IPS-15b (cell line): ENCODE measurements around the gene NAV2.

Experiments used
- H3K27me3 ChIP-seq: one replicate; pipeline ENCODE4 v1.6.1; 2013; ENCODE audit warnings: low read length; ENCODE audit not compliant: control insufficient read depth, insufficient read depth
- H3K36me3 ChIP-seq: one replicate; pipeline ENCODE4 v1.6.1; 2013; ENCODE audit warnings: low read length; ENCODE audit not compliant: control insufficient read depth, insufficient read depth
- H3K4me1 ChIP-seq: one replicate; pipeline ENCODE4 v1.6.1; 2013; ENCODE audit warnings: mild to moderate bottlenecking, low read length; ENCODE audit not compliant: control insufficient read depth, insufficient read depth
- H3K4me3 ChIP-seq: one replicate; pipeline ENCODE4 v1.5.1; 2013; ENCODE audit warnings: low read depth, low read length
- H3K9ac ChIP-seq: one replicate; pipeline ENCODE4 v1.6.1; 2013; ENCODE audit warnings: low read depth, mild to moderate bottlenecking, low read length
- H3K9me3 ChIP-seq: one replicate; pipeline ENCODE4 v1.6.1; 2013; ENCODE audit warnings: mild to moderate bottlenecking, low read length; ENCODE audit not compliant: control insufficient read depth, insufficient read depth

The NAV2 gene

DNA sequence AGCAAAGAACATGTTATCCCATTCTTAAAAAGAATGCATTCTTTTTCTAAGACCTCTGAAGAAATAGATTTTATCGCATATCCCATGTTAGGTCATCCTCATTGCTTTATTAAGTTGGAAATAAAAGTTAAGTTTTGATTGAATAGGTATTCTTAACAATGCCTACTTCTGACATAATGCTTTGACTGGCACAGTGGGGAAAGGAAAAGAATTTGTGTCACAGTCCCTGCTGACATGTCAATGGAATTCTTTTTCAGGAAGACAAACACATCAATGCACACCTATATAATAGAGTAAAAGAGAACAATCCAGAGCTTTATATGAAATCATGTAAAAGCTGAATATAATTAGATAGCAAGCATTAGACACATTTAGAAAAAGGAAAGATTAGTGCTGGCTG lies 341.9 kb downstream of the NAV2 start:
- Histone ChIP-seq H3K9ac (no peak overlapping the region), H3K36me3 (peaks cover 16% of the 10 kb centered on the region), H3K9me3 (no peaks in the 10 kb centered on the region), H3K4me1 (peaks cover 17% of the 10 kb centered on the region), H3K27me3 (no peaks in the 10 kb centered on the region), H3K4me3 (no peak overlapping the region)

DNA sequence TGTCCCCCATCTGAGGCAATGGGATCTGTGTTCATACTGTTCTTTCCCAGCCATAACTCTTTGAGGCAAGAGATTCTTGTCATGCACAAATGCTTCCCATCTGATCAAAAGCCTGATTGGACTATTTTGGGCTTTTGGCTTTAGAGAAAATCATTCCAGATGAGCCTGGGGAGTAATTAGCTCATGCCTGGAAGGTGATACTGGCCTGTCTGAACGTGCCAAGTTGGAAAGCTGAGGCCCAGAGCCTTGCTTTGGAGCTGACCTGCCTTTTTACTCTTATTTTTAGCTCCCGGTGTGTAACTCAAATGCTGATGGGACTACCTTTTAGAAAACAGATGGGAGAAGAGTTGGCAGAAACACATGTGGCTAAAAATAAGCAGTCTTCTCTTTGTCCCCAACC lies 342.7 kb downstream of the NAV2 start:
- peaks cover 12% of the 10 kb centered on the region for H3K36me3 ChIP-seq
- H3K4me3 ChIP-seq = no peak overlapping the region
- H3K4me1 ChIP-seq = peaks cover 11% of the 10 kb centered on the region
- no peaks in the 10 kb centered on the region for H3K9me3 ChIP-seq
- H3K9ac ChIP-seq = no peak overlapping the region
- H3K27me3 ChIP-seq = no peaks in the 10 kb centered on the region

DNA sequence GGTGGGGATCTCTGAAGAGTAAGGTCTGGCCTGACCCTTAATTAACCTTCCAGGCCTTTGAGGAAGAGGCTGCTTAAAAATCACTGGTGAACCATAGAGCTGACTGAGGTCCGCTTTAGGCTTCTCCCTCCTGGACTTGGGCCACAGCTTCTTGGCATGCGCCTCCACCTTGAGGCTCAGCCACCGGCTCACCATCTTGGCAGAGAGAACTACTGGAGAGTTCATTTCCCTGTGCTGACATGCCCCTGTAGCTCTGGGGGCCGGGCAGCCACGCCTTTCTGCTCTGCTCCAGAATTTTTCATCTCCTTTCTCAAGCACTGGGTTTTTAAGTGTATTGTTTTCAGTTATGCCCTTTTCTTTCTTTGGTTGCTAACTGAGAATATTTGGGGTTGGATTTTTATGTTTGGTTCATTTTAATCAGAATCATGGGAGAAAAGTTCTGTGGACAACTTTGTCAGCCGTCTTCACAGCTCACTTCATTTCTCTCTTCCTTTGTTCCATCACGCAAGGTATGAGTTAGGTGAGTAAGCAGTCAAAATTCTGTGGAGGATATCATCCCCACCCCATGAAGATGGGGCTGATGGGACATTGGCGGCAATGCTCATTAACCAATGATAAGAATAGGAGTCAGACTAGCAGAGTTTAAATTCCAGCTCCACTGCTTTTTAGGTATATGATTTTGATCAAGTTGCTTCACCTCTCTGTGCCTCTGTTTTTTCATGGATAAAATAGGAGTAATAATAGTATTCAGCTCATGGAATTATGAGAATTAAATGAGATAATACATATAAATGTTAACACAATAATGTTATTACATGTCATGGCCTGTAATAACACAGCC lies 343.7 kb downstream of the NAV2 start:
- Histone ChIP-seq H3K4me1 (peaks cover 4% of the 10 kb centered on the region), H3K36me3 (peaks cover 12% of the 10 kb centered on the region), H3K27me3 (no peaks in the 10 kb centered on the region), H3K9me3 (no peaks in the 10 kb centered on the region), H3K9ac (no peak overlapping the region), H3K4me3 (no peak overlapping the region)

DNA sequence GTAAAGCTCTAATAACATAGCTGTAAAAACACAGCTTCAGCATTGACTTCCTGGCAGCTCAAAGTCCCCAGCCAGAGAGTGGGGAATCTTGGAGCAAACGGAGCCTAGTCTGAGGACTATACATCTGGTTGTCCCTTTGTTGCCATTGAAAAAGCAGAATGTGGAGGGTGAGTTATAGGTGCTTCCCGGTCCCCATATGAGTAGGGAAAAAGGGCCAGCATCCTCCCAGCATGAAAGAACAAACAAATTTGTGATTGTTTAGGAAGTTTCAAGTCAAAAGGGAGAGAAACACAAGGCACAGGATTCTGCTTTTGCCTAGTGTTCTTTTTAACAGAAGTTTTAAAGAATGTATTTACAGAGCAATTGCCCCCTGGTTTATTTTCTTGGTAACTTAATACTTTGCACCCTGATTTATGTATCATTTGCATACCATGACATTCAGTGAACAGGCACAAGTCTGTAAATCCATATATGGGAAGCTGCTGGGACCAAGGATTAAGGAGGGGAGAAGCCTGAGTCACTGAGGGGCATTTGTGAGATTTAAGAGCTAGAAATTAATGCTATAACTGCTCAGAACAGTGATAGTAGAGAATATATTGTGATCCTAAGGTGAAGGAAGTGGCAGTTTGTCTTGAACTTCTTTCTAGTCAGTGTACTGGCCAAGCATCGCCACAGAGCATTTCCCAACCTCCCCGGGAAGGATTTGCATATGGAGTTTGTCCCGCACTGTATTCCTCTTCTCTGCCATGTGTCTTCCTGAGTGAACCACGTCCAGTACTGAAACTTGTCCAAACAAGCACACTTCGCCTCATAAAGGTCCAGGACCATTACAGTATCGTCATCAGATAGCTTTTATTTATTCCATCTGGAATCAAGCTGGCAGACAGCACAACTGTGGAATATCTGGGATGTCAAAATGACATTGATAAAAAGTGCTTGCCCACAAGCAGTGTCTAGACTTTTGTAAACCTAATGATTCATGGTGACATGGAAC lies 344.6 kb downstream of the NAV2 start:
- H3K36me3 ChIP-seq = peaks cover 12% of the 10 kb centered on the region
- peaks cover 4% of the 10 kb centered on the region for H3K4me1 ChIP-seq
- no peaks in the 10 kb centered on the region for H3K9me3 ChIP-seq
- no peak overlapping the region for H3K9ac ChIP-seq
- H3K27me3 ChIP-seq = no peaks in the 10 kb centered on the region
- no peak overlapping the region for H3K4me3 ChIP-seq

DNA sequence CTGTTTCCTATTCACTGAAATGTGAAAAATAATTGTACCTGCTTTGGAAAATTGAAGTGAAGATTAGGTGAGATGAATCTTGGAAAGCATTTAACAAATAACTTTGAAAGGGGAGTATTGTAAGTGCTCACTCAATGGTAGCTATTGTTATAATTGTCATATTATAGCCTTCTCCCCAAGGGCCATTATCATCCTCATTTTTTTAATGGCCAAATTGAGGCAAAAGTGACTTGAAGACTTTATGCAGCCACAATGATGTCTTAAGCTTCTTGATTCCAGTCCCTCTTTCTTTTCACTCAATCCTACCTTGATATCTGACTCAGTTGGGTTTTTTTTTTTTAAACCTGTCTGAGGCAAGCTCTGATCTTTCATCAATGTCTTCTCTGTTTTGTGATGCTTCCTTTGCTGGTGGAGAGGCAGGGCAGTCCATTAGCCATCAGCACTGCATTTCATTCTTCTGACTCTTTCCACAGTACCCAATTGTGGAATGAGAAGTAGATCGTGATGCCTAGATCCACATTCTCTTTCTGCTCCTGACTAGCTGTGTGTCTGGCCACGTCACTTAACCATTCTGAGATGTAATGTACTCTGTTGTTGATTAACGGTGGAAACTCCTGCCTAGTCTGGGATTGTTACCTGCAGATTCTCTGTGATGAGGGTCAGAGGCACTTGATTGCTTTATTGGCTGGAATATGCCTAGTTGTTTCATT lies 346.3 kb downstream of the NAV2 start:
- Histone ChIP-seq H3K4me3 (no peak overlapping the region), H3K27me3 (no peaks in the 10 kb centered on the region), H3K9me3 (no peaks in the 10 kb centered on the region), H3K9ac (no peak overlapping the region), H3K4me1 (peaks cover 5% of the 10 kb centered on the region), H3K36me3 (peaks cover 6% of the 10 kb centered on the region)

DNA sequence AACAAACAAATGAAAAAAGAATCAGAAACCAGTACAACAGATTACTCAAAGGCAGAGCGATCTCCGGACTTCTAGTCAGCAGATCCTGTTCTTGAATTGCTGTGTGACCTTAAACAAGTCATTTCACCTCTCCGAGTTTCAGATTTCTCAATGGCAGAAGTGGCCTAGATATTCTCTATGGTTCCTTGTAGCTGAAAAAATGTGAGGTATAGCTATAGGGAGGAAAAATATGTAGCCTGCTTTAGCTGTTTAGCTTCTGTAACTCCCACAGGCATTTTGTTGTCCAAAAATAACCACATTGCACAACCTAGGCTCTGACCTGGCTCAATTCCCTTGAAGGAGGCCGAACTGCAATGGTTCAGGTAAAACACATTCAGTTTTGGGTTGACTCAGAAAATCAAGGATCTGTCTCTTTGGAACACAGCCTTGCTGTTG lies 347.0 kb downstream of the NAV2 start:
- no peaks in the 10 kb centered on the region for H3K9me3 ChIP-seq
- H3K27me3 ChIP-seq = no peaks in the 10 kb centered on the region
- H3K36me3 ChIP-seq = peaks cover 3% of the 10 kb centered on the region
- H3K4me1 ChIP-seq = peaks cover 12% of the 10 kb centered on the region
- no peak overlapping the region for H3K9ac ChIP-seq
- no peak overlapping the region for H3K4me3 ChIP-seq

DNA sequence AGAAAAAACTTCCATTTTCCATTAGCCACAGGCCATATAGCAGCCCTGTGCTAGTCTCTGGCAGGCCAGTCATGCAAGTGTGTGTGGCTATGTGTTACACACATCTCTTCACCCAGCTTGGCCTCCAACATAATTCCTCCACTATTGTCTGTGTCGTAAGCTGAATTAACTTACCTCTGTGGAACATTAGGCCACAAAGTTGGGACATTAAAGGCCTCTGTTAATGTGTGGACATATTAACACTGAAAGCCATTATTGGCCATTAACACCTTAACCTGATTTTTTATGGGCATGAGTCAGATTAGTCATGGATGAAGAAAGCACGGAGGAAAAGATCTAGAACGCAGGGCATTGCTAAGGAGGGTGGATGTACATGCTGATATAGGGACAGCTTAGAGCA lies 347.5 kb downstream of the NAV2 start:
- no peak overlapping the region for H3K4me3 ChIP-seq
- H3K36me3 ChIP-seq = peaks cover 3% of the 10 kb centered on the region
- H3K9me3 ChIP-seq = no peaks in the 10 kb centered on the region
- no peak overlapping the region for H3K9ac ChIP-seq
- peaks cover 18% of the 10 kb centered on the region for H3K4me1 ChIP-seq
- H3K27me3 ChIP-seq = no peaks in the 10 kb centered on the region

DNA sequence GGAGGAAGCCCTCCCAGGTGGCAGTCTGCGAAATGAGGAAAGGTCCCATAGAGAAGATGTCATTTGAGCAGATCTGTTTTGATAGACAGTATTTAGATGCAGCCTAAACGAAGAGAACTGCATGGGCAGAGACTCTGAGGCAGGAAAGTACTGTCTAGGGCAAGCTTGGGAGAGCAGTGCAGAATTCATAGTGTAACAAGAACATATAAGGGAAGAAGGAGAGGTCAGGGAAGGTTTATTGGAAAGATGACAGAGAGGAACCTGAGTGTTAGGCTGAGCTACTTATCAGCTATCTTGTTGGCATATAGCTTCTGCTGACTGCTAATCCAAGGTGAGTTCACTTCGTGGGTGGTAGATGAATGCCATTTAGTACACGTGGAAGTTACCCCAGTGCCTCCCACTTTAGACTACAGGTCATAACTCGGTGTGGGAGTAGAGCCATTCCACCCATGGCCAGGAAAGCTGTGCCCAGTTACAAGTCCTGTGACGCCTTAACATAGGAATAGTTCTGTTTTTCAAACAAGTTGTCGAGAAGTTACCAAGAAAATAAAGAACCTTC lies 348.1 kb downstream of the NAV2 start:
- no peaks in the 10 kb centered on the region for H3K27me3 ChIP-seq
- H3K4me1 ChIP-seq = peaks cover 23% of the 10 kb centered on the region
- peaks cover 3% of the 10 kb centered on the region for H3K36me3 ChIP-seq
- H3K9ac ChIP-seq = no peak overlapping the region
- H3K4me3 ChIP-seq = no peak overlapping the region
- no peaks in the 10 kb centered on the region for H3K9me3 ChIP-seq

DNA sequence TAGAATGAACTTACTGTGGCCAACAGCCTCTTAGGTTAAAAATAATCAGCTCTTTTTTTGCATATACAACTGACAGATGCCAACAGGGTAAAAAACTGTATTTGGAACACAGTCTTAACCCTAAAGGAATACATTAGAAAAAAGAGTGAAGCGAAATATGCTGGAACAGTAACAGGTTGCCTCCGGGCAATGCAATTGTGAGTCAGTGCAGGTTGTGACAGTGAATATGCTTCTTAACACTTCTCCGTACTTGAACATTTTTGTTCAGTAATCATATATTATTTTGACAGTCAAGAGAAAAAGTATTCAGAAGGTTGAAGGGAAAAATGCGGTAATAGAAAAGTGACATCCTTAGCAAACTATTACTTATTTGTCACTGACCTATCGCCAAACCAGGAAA lies 349.1 kb downstream of the NAV2 start:
- Histone ChIP-seq H3K4me1 (peaks cover 23% of the 10 kb centered on the region), H3K9ac (no peak overlapping the region), H3K36me3 (peaks cover 3% of the 10 kb centered on the region), H3K4me3 (no peak overlapping the region), H3K27me3 (no peaks in the 10 kb centered on the region), H3K9me3 (no peaks in the 10 kb centered on the region)

DNA sequence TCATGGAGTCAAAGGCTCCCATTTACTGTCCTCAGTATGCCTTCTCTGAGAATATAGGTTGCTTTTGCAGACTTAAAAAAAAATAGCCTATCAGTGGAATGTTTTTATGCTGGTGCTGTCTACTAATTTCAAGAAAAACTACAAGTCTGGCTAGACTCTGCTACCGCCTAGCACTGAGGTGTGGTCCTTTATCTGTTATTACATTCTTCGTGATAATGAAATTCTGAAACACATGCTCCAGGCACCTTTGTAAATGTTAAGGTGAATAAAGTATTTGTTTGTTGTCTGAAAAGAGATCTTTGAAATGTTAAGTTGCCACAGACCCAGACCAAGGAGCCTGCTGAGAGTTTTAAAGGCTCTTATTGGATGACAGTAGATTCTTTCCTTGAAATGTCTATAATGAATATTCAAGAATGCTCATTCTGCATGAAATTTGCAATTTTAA lies 352.3 kb downstream of the NAV2 start:
- Histone ChIP-seq H3K4me3 (no peak overlapping the region), H3K9me3 (no peaks in the 10 kb centered on the region), H3K9ac (no peak overlapping the region), H3K4me1 (peaks cover 26% of the 10 kb centered on the region), H3K36me3 (peaks cover 3% of the 10 kb centered on the region), H3K27me3 (no peaks in the 10 kb centered on the region)

DNA sequence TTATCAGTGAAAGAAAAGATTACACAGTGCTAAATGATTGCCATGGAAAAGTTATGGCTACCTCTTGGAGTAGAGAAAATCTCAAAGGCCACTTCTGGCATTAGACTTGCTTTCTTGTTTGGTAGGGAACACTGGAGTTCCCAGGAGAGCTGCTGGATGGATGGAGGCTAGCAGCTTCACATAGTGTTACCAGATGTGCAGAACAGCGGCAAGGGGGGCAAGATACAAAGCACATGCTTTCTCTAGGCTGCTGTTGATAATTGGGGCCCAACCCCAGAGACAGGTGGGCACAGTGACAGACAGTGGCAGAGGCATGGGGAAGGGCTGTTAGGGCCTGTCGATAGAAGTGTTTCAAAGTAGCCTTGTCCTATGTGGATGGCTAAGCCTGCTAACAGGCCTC lies 352.8 kb downstream of the NAV2 start:
- Histone ChIP-seq H3K36me3 (peaks cover 3% of the 10 kb centered on the region), H3K9ac (no peak overlapping the region), H3K27me3 (no peaks in the 10 kb centered on the region), H3K4me1 (peaks cover 26% of the 10 kb centered on the region), H3K9me3 (no peaks in the 10 kb centered on the region), H3K4me3 (no peak overlapping the region)
